ENCODE data around the gene NFIX. TPM values are rescaled to one million over a fixed set of nuclear protein-coding genes. Genes with fewer than 3 reads are reported as not detected.

The NFIX gene
- total and polyA plus RNA-seq, 9 of the 15 experiments (the other 6 are each of a cell fraction or from before 2014, with no cell fraction given) = 0.28 to 26.8 (median 5.4) TPM

GRCh38 chr19:12996406-12997094, 1.3 kb downstream of the NFIX start (continued):
- TF ChIP-seq MGA (IDR thresholded peaks at IDR 0.05) = peak; percentile 40; the same call in 1 of the 2 replicates
- TF ChIP-seq CXXC5 (CRISPR knock-in tag; IDR thresholded peaks at IDR 0.05) = peak; percentile 16; the same call in 1 of the 2 replicates
- peak; percentile 47 for TF ChIP-seq CHD1 (IDR thresholded peaks at IDR 0.05; ENCODE audit: low read length)
- peak; percentile 52 for TF ChIP-seq HNRNPK (IDR thresholded peaks at IDR 0.05; ENCODE audit: low read depth, low read length, poor library complexity, severe bottlenecking)
- TF ChIP-seq RREB1 (CRISPR knock-in tag; IDR thresholded peaks at IDR 0.05) = no peak
- TF ChIP-seq PREB (CRISPR knock-in tag; IDR thresholded peaks at IDR 0.05) = no peak
- TF ChIP-seq POLR2A (conservative IDR thresholded peaks at IDR 0.05) = no peak
- no peak for TF ChIP-seq ZNF785 (CRISPR knock-in tag; IDR thresholded peaks at IDR 0.05)
